ENCODE data around the gene TNS3.

TNS3 gene

DNA sequence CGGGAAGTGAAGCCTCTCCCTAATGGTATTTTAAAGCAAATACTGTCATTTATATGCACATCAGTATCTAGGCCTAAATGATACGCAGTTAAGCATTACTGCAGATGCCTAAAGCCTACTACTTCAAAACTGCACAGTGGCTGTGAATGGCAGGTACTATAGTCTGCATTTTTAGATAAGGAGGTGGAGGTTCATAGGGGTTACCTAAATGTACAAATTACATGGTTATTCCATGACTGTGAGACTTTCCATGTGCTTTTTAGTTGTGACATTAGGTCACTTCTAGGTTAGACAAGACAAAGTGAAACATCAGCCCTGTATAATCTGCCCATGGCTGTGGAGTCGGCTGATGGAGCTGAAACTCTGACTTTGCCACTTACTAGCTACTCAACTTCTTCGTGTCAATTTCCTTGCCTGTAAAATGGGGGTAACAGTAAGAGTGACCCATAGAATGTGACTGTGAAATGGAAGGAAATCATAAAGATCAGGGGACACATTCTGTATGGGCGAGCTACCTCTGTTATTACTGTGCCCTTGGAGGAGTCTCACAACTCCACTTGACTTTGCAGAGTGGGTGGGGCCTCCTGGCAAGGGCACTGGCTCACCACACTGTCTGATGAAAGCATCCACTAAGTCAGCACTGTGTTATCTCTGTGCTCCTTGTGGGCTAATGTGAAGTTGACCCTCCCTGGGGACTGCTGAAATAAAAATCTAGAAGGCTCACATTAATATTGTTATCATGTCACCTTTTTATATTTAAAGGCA, 239.4 kb downstream of the TNS3 start:
- H3K4me3 ChIP-seq (replicated peaks; ENCODE audit: low read depth, low read length), result no peak overlapping the region
- no peak for TF ChIP-seq CTCF (IDR thresholded peaks at IDR 0.05; ENCODE audit: low read depth, low read length, missing control alignments)
- no peak for DNase-seq (ENCODE audit: extremely low read depth, low read depth)

GRCh38 chr7:47340517-47340916, 241.4 kb downstream of the TNS3 start:
- TF ChIP-seq CTCF (IDR thresholded peaks at IDR 0.05; ENCODE audit: low read depth, low read length, missing control alignments), result no peak
- no peak for DNase-seq (ENCODE audit: extremely low read depth, low read depth)
- H3K4me3 ChIP-seq (replicated peaks; ENCODE audit: low read depth, low read length), result no peak overlapping the region

- no peak for TF ChIP-seq CTCF (IDR thresholded peaks at IDR 0.05; ENCODE audit: low read depth, low read length, missing control alignments)
- no peak for DNase-seq (ENCODE audit: extremely low read depth, low read depth)
- no peak overlapping the region for H3K4me3 ChIP-seq (replicated peaks; ENCODE audit: low read depth, low read length)
Measured at GRCh38 chr7:47338026-47338425, 243.9 kb downstream of the TNS3 start.

DNA sequence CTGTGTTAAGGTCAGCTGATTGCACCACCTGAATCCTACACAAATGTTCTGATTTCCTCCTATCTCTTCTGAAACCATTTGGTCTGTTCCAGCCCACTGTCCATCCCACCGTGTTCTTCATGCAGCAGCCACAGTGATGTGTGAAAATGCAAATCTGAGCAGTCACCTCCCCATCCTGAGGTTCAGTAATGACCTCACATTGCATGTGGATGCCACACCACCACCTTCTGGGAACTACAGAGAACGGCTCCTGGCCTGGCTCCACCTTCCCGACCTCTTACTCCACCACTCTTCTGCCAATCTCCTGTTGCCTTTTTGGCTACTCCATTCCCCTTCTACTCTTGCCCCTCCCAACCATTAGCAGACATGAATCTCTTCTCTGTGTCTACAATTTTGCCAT, 244.4 kb downstream of the TNS3 start:
- no peak for TF ChIP-seq CTCF (IDR thresholded peaks at IDR 0.05; ENCODE audit: low read depth, low read length, missing control alignments)
- DNase-seq (ENCODE audit: extremely low read depth, low read depth), result no peak
- H3K4me3 ChIP-seq (replicated peaks; ENCODE audit: low read depth, low read length), result no peak overlapping the region

- H3K4me3 ChIP-seq (replicated peaks; ENCODE audit: low read depth, low read length), result no peak overlapping the region
- DNase-seq (ENCODE audit: extremely low read depth, low read depth), result no peak
- TF ChIP-seq CTCF (IDR thresholded peaks at IDR 0.05; ENCODE audit: low read depth, low read length, missing control alignments), result no peak
Measured at GRCh38 chr7:47336472-47337425, 245.2 kb downstream of the TNS3 start.

- no peak for DNase-seq (ENCODE audit: extremely low read depth, low read depth)
- no peak for TF ChIP-seq CTCF (IDR thresholded peaks at IDR 0.05; ENCODE audit: low read depth, low read length, missing control alignments)
Measured at GRCh38 chr7:47335557-47336471, 246.1 kb downstream of the TNS3 start.

More at GRCh38 chr7:47335557-47336471, 246.1 kb downstream of the TNS3 start:
- no peak overlapping the region for H3K4me3 ChIP-seq (replicated peaks; ENCODE audit: low read depth, low read length)

All from HFF-Myc (cell line).